H9 (cell line): Measurements from ENCODE around the gene MMP15. TPM values are rescaled to one million over a fixed set of nuclear protein-coding genes. Genes with fewer than 3 reads are reported as not detected.
"Not testable (repeated sequence)": the region's sequence is repeated elsewhere in the genome, so short reads cannot be mapped to it uniquely, and the experiment has no call there.

Experiments
- DNase-seq: peaks from one replicate; pipeline ENCODE4 v3.0.0-alpha.2; 2017
- H2AFZ ChIP-seq: one replicate; pipeline ENCODE4 v1.6.1; 2013; ENCODE audit warnings: mild to moderate bottlenecking, low read length, control low read depth, moderate library complexity
- H2AK5ac ChIP-seq: 2 replicates; pipeline ENCODE4 v1.6.1; 2013; ENCODE audit warnings: low read length, control low read depth, mixed read lengths; ENCODE audit not compliant: insufficient read length
- H2BK120ac ChIP-seq: one replicate; pipeline ENCODE4 v1.6.1; 2013; ENCODE audit warnings: low read depth, mild to moderate bottlenecking, low read length, control low read depth, inconsistent platforms; ENCODE audit not compliant: poor library complexity, severe bottlenecking
- H2BK12ac ChIP-seq: 2 replicates; pipeline ENCODE4 v1.6.1; 2013; ENCODE audit warnings: low read length, control low read depth, mixed read lengths, low read depth; ENCODE audit not compliant: insufficient read length
- H2BK15ac ChIP-seq: 2 replicates; pipeline ENCODE4 v1.6.1; 2013; ENCODE audit warnings: low read depth, low read length, control low read depth
- H2BK20ac ChIP-seq: one replicate; pipeline ENCODE4 v1.6.1; 2013; ENCODE audit warnings: low read depth, mild to moderate bottlenecking, low read length, control low read depth, inconsistent platforms; ENCODE audit not compliant: poor library complexity, severe bottlenecking
- H2BK5ac ChIP-seq: 2 replicates; pipeline ENCODE4 v1.6.1; 2013; ENCODE audit warnings: low read length, control low read depth, mixed read lengths; ENCODE audit not compliant: insufficient read length
- H3K14ac ChIP-seq: 2 replicates; pipeline ENCODE4 v1.6.1; 2013; ENCODE audit warnings: low read length, control low read depth; ENCODE audit not compliant: insufficient read depth
- H3K18ac ChIP-seq: 2 replicates; pipeline ENCODE4 v1.6.1; 2013; ENCODE audit warnings: low read depth, mild to moderate bottlenecking, mixed read lengths, low read length, control low read depth; ENCODE audit not compliant: insufficient read length
- H3K23ac ChIP-seq: 2 replicates; pipeline ENCODE4 v1.6.1; 2013; ENCODE audit warnings: low read length, control low read depth, mixed read lengths, low read depth; ENCODE audit not compliant: insufficient read length
- H3K23me2 ChIP-seq: 2 replicates; pipeline ENCODE4 v1.6.1; 2013; ENCODE audit warnings: low read depth, mild to moderate bottlenecking, mixed read lengths, low read length, control low read depth; ENCODE audit not compliant: insufficient read length, poor library complexity, severe bottlenecking
- H3K27ac ChIP-seq: 2 replicates; pipeline ENCODE4 v1.5.1; 2013; ENCODE audit warnings: low read length, control low read depth, mixed read lengths, low read depth; ENCODE audit not compliant: insufficient read length
- H3K27me3 ChIP-seq: 2 replicates; pipeline ENCODE4 v1.6.1; 2013; ENCODE audit warnings: low read length, control low read depth, inconsistent platforms; ENCODE audit not compliant: insufficient read depth
- H3K4ac ChIP-seq: 2 replicates; pipeline ENCODE4 v1.6.1; 2013; ENCODE audit warnings: low read depth, mild to moderate bottlenecking, control low read depth, inconsistent platforms, low read length, moderate library complexity
- H3K4me1 ChIP-seq: 2 replicates; pipeline ENCODE4 v1.6.1; 2013; ENCODE audit warnings: low read length, control low read depth, inconsistent platforms; ENCODE audit not compliant: insufficient read depth
- H3K4me2 ChIP-seq: 2 replicates; pipeline ENCODE4 v1.6.1; 2013; ENCODE audit warnings: low read length, control low read depth, mixed read lengths; ENCODE audit not compliant: insufficient read length, insufficient read depth
- H3K56ac ChIP-seq: 2 replicates; pipeline ENCODE4 v1.6.1; 2013; ENCODE audit warnings: low read depth, mild to moderate bottlenecking, mixed read lengths, low read length, control low read depth; ENCODE audit not compliant: insufficient read length
- H3K79me1 ChIP-seq: 2 replicates; pipeline ENCODE4 v1.6.1; 2013; ENCODE audit warnings: low read depth, mild to moderate bottlenecking, moderate library complexity, low read length, control low read depth, inconsistent platforms; ENCODE audit not compliant: insufficient read depth, poor library complexity, severe bottlenecking
- H3K79me2 ChIP-seq: 2 replicates; pipeline ENCODE4 v1.6.1; 2013; ENCODE audit warnings: low read length, control low read depth, inconsistent platforms; ENCODE audit not compliant: insufficient read depth
- H3K9ac ChIP-seq: 2 replicates; pipeline ENCODE4 v1.6.1; 2013; ENCODE audit warnings: low read length, control low read depth, mixed read lengths; ENCODE audit not compliant: insufficient read length; ENCODE audit errors: extremely low read depth
- H3K9me3 ChIP-seq: one replicate; pipeline ENCODE4 v1.6.1; 2013; ENCODE audit warnings: low read depth, low read length, inconsistent platforms; ENCODE audit not compliant: control insufficient read depth
- H3T11ph ChIP-seq: one replicate; pipeline ENCODE4 v1.6.1; 2013; ENCODE audit warnings: mild to moderate bottlenecking, low read length, control low read depth, inconsistent platforms
- H4K20me1 ChIP-seq: one replicate; pipeline ENCODE4 v1.6.1; 2013; ENCODE audit not compliant: control insufficient read depth, insufficient read length, insufficient read depth
- H4K5ac ChIP-seq: 2 replicates; pipeline ENCODE4 v1.6.1; 2013; ENCODE audit warnings: low read depth, mild to moderate bottlenecking, mixed read lengths, low read length, control low read depth; ENCODE audit not compliant: insufficient read length
- H4K8ac ChIP-seq: replicated peaks from 2 replicates; pipeline ENCODE4 v1.6.1; 2013; ENCODE audit warnings: low read length, control low read depth, mixed read lengths, low read depth; ENCODE audit not compliant: insufficient read length
- H4K91ac ChIP-seq: 2 replicates; pipeline ENCODE4 v1.6.1; 2013; ENCODE audit warnings: low read depth, mild to moderate bottlenecking, moderate library complexity, mixed read lengths, low read length, control low read depth; ENCODE audit not compliant: insufficient read length
- H3K27ac Mint-ChIP-seq, 3 experiments: 2 replicates in 2 of 3; 3 replicates in 1 of 3; pipeline ENCODE4 v1.8.0; 2020 to 2021; ENCODE audit warnings: mixed read lengths in 3 of 3, mild to moderate bottlenecking in 1 of 3, moderate library complexity in 1 of 3
- H3K27me3 Mint-ChIP-seq: 2 replicates; pipeline ENCODE4 v1.8.0; 2021; ENCODE audit warnings: low read depth, mild to moderate bottlenecking, moderate library complexity, mixed read lengths
- H3K36me3 Mint-ChIP-seq, 3 experiments: 2 replicates in 2 of 3; 3 replicates in 1 of 3; pipeline ENCODE4 v1.8.0; 2020 to 2021; ENCODE audit warnings: low read depth in 3 of 3, mixed read lengths in 3 of 3; ENCODE audit not compliant: insufficient read depth in 1 of 3
- H3K4me1 Mint-ChIP-seq, 2 experiments: 2 replicates each; pipeline ENCODE4 v1.8.0; 2020; ENCODE audit warnings: mixed read lengths in 2 of 2
- H3K4me3 Mint-ChIP-seq, 2 experiments: 2 replicates in 1 of 2; 3 replicates in 1 of 2; pipeline ENCODE4 v1.8.0; 2020 to 2021; ENCODE audit warnings: mild to moderate bottlenecking in 2 of 2, mixed read lengths in 2 of 2, moderate library complexity in 1 of 2
- H3K9me3 Mint-ChIP-seq, 2 experiments: 2 replicates in 1 of 2; 3 replicates in 1 of 2; pipeline ENCODE4 v1.8.0; 2020; ENCODE audit warnings: mild to moderate bottlenecking in 2 of 2, mixed read lengths in 2 of 2, moderate library complexity in 1 of 2
- CTCF ChIP-seq: fragments of 200-600 bp; sonication (generic); conservative IDR thresholded peaks from 3 replicates; pipeline ENCODE4 v1.8.0; 2021; ENCODE audit warnings: antibody characterized with exemption, mild to moderate bottlenecking
- WGBS: extraction: QIAGEN DNeasy Blood & Tissue Kit; methylation state at CpG from one replicate; pipeline ENCODE4 v1.1.7; 2013; ENCODE audit warnings: missing lambda C conversion rate, low lambda C conversion rate, mixed read lengths; ENCODE audit not compliant: insufficient read length; ENCODE audit errors: extremely low coverage; 5-methylcytosine and 5-hydroxymethylcytosine counted together
- total RNA-seq: library from RNA; stranded (reverse); gene quantifications from 2 replicates; pipeline ENCODE4 v1.2.1, GENCODE V29; 2021

MMP15 gene
- total RNA-seq, 1 experiment from 2014 or later = 32.9 TPM

DNA sequence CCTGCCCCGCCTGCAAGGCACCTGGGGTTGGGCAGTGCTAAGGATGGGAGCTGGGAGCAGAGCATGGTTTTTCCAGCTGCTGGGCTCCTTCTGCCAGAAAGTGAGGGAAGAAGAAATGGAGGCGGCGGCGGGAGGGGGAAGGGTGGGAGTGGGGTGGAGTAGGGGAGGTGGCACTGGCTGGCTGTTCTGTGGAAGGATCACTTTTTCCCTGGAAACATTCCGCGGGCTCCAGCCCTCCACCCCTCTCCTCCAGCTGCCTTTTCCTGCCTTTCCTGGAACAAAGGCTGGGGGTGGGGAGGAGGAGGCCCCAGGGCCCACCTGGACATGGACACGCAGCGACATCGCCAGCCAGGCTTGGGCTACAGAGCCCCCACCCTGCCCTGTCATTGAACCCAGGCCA is 62.5 kb downstream of the MMP15 start:
- H2BK120ac ChIP-seq = no peak overlapping the region

GRCh38 chr16:58090396-58090795 is 64.8 kb downstream of the MMP15 start:
- no CpG with 5 or more reads among the region's 3 CpGs for WGBS
- not testable (repeated sequence) for H3K79me1 ChIP-seq

More for the DNA sequence above, 62.5 kb downstream of the MMP15 start:
- Histone ChIP-seq H3K79me2 (no peaks in the 10 kb centered on the region), H3K4ac (no peak overlapping the region), H2AK5ac (no peak overlapping the region), H2AFZ (no peak overlapping the region), H3K79me1 (no peaks in the 10 kb centered on the region), H3K4me1 (no peaks in the 10 kb centered on the region; the same call in 1 of the 2 replicates), H3K23ac (no peak overlapping the region), H4K20me1 (no peaks in the 10 kb centered on the region), H3K27ac (no peak overlapping the region), H3K14ac (no peak overlapping the region), H4K5ac (no peak overlapping the region), H2BK15ac (no peak overlapping the region), H3K56ac (no peak overlapping the region), H4K91ac (no peak overlapping the region), H3K23me2 (no peaks in the 10 kb centered on the region), H3T11ph (no peak overlapping the region), H2BK12ac (no peak overlapping the region), H2BK20ac (no peak overlapping the region), H3K9ac (no peak overlapping the region), H3K18ac (no peak overlapping the region), H3K4me2 (no peak overlapping the region), H4K8ac (no peak overlapping the region), H2BK5ac (no peak overlapping the region), H3K9me3 (no peaks in the 10 kb centered on the region), H3K27me3 (no peaks in the 10 kb centered on the region)
- Mint-ChIP-seq H3K9me3 (no peaks in the 10 kb centered on the region), H3K27ac (no peak overlapping the region), H3K36me3 (no peaks in the 10 kb centered on the region), H3K4me1 (peaks cover 17 to 18% of the 10 kb centered on the region in 2 experiments), H3K27me3 (peaks cover 10% of the 10 kb centered on the region), H3K4me3 (no peak overlapping the region)
- no peak for DNase-seq
- TF ChIP-seq CTCF = no peak
- WGBS = no CpG with 5 or more reads among the region's 9 CpGs

More at GRCh38 chr16:58090396-58090795, 64.8 kb downstream of the MMP15 start:
- H3K4me3 Mint-ChIP-seq, H3K4me1 ChIP-seq, H2BK120ac ChIP-seq, H2AFZ ChIP-seq, H3K79me2 ChIP-seq, H4K5ac ChIP-seq, H3K9me3 ChIP-seq, H3K9me3 Mint-ChIP-seq, H3K9ac ChIP-seq, H3K27me3 Mint-ChIP-seq, H3K36me3 Mint-ChIP-seq, H3K4me1 Mint-ChIP-seq, H4K91ac ChIP-seq, H3K27me3 ChIP-seq, H2BK5ac ChIP-seq, H2BK12ac ChIP-seq, H3K27ac Mint-ChIP-seq, H3K14ac ChIP-seq, H3K4me2 ChIP-seq, H3T11ph ChIP-seq, H3K27ac ChIP-seq, H3K23me2 ChIP-seq, H4K8ac ChIP-seq, H2BK15ac ChIP-seq, DNase-seq, H3K18ac ChIP-seq, H2BK20ac ChIP-seq, H3K4ac ChIP-seq, H3K56ac ChIP-seq, H3K23ac ChIP-seq, H4K20me1 ChIP-seq, H2AK5ac ChIP-seq: not testable (repeated sequence)
